Measurements from ENCODE around the gene UVRAG.

- TF ChIP-seq SPI1 (IDR thresholded peaks at IDR 0.05; ENCODE audit: low read depth, low read length) (no peak), POLR2A (IDR thresholded peaks at IDR 0.05; ENCODE audit: low read depth, low read length) (no peak), TAF1 (IDR thresholded peaks at IDR 0.05; ENCODE audit: low read depth, low read length) (no peak), POLR2AphosphoS5 (IDR thresholded peaks at IDR 0.05; ENCODE audit: low read depth, low read length) (no peak), PAX5 (IDR thresholded peaks at IDR 0.05; ENCODE audit: insufficient read depth, low read length, severe bottlenecking) (no peak), POU2F2 (IDR thresholded peaks at IDR 0.05; ENCODE audit: low read depth, low read length) (no peak)
These were observed 87.6 kb downstream of the UVRAG start for GRCh38 chr11:75902631-75903030.

All from GM12891 (cell line).